ENCODE results near the gene KLF6. TPM values are rescaled to one million over a fixed set of nuclear protein-coding genes. Genes with fewer than 3 reads are reported as not detected.

The KLF6 gene
- total and polyA plus RNA-seq, 9 of the 15 experiments (the other 6 are each of a cell fraction or from before 2014, with no cell fraction given) = 3.2 to 23.9 (median 8.0) TPM

GRCh38 chr10:3805791-3806461, 20.9 kb upstream of the KLF6 start (continued):
- TF ChIP-seq ZNF407 (IDR thresholded peaks at IDR 0.05; ENCODE audit: low read depth) (no peak), PML (IDR thresholded peaks at IDR 0.05; ENCODE audit: low read length) (no peak), JUNB (CRISPR knock-in tag; conservative IDR thresholded peaks at IDR 0.05) (no peak), CREB1 (IDR thresholded peaks at IDR 0.05) (no peak), CREB1 (CRISPR knock-in tag; IDR thresholded peaks at IDR 0.05) (no peak), KDM5B (IDR thresholded peaks at IDR 0.05; ENCODE audit: insufficient replicate concordance, low read depth, low read length) (no peak), RFX1 (IDR thresholded peaks at IDR 0.05) (no peak), XRCC5 (IDR thresholded peaks at IDR 0.05; ENCODE audit: low read depth, low read length) (no peak), HCFC1 (IDR thresholded peaks at IDR 0.05; ENCODE audit: low read depth, low read length) (no peak), ETV5 (CRISPR knock-in tag; IDR thresholded peaks at IDR 0.05; ENCODE audit: low read depth) (no peak), FOXJ3 (CRISPR knock-in tag; IDR thresholded peaks at IDR 0.05) (no peak), ZNF431 (CRISPR knock-in tag; IDR thresholded peaks at IDR 0.05) (no peak), MLLT1 (IDR thresholded peaks at IDR 0.05) (no peak), FOXK1 (CRISPR knock-in tag; IDR thresholded peaks at IDR 0.05; ENCODE audit: borderline replicate concordance) (no peak), ZBTB2 (IDR thresholded peaks at IDR 0.05) (no peak), LARP7 (IDR thresholded peaks at IDR 0.05) (no peak), CCNT2 (IDR thresholded peaks at IDR 0.05; ENCODE audit: borderline replicate concordance, extremely low read depth, insufficient read length, low read depth, low read length) (no peak)

Measured in K562 (cell line).